SK-N-MC (cell line): Measurements from ENCODE around the gene UTP15.

Experiments
- DNase-seq: peaks from one replicate; pipeline ENCODE4 v3.0.0-alpha.2; 2011; ENCODE audit warnings: low read depth, low spot score
- H3K27ac ChIP-seq: fragments of 200-600 bp; sonication (generic); 2 replicates; pipeline ENCODE4 v1.5.1; 2016; ENCODE audit warnings: mixed run types
- H3K36me3 ChIP-seq: fragments of 200-600 bp; sonication (generic); 2 replicates; pipeline ENCODE4 v1.6.1; 2017; ENCODE audit warnings: antibody characterized with exemption, low read length, mixed read lengths; ENCODE audit not compliant: insufficient read depth
- H3K4me3 ChIP-seq: fragments of 200-600 bp; sonication (generic); 2 replicates; pipeline ENCODE4 v1.5.1; 2016
- H3K9ac ChIP-seq: fragments of 200-600 bp; sonication (generic); 2 replicates; pipeline ENCODE4 v1.8.0; 2017; ENCODE audit warnings: mixed run types, mixed read lengths; ENCODE audit not compliant: insufficient read length
- H3K9me3 ChIP-seq: fragments of 200-600 bp; sonication (generic); 2 replicates; pipeline ENCODE4 v1.6.1; 2017; ENCODE audit warnings: low read depth, mild to moderate bottlenecking, antibody characterized with exemption, low read length, moderate library complexity, mixed read lengths
- EZH2 ChIP-seq: fragments of 200-600 bp; sonication (generic); IDR thresholded peaks from one replicate; pipeline ENCODE4 v1.6.1; 2017; ENCODE audit warnings: antibody characterized with exemption
- FOXP2 ChIP-seq: optimal IDR thresholded peaks from 2 replicates; pipeline ENCODE3; 2011; ENCODE audit warnings: mild to moderate bottlenecking, moderate library complexity; ENCODE audit not compliant: insufficient read depth; ENCODE audit errors: extremely low read length, control extremely low read depth
- POLR2AphosphoS5 ChIP-seq: IDR thresholded peaks from 2 replicates; pipeline ENCODE4 v1.6.1; 2012; ENCODE audit warnings: mild to moderate bottlenecking, low read depth, low read length, borderline replicate concordance

UTP15 gene

GRCh38 chr5:73565139-73565968 is at the start of gene UTP15, which contains the start of gene ANKRA2:
Gene UTP15, plus strand, starts transcription at chr5:73565743. Its CDS starts 1,602 bp downstream, at chr5:73567345.
Gene ANKRA2, minus strand, starts transcription at chr5:73565639. Its CDS starts 2,758 bp downstream, at chr5:73562881.
- Histone ChIP-seq H3K9ac (peak within 1 kb of the TSS; percentile 91), H3K4me3 (peak within 1 kb of the TSS; percentile 91), H3K9me3 (no peaks in the 10 kb centered on the region), H3K36me3 (peaks cover 18% of the 10 kb centered on the region), H3K27ac (peak within 1 kb of the TSS; percentile 49; the same call in 1 of the 2 replicates)
- peak; percentile 88 for DNase-seq
- peak; percentile 90 for TF ChIP-seq POLR2AphosphoS5
- TF ChIP-seq FOXP2 = no peak

GRCh38 chr5:73519531-73520283 is 45.8 kb upstream of the UTP15 start:
- TF ChIP-seq EZH2 (no peak), FOXP2 (no peak), POLR2AphosphoS5 (no peak)
- H3K9ac ChIP-seq = no peak overlapping the region
- H3K9me3 ChIP-seq = no peaks in the 10 kb centered on the region
- H3K27ac ChIP-seq = no peak overlapping the region
- peak overlapping the region; percentile 46 for H3K4me3 ChIP-seq
- peak; percentile 66 for DNase-seq
- no peaks in the 10 kb centered on the region for H3K36me3 ChIP-seq

- Histone ChIP-seq H3K4me3 (no peak overlapping the region), H3K27ac (no peak overlapping the region), H3K9me3 (no peaks in the 10 kb centered on the region), H3K9ac (no peak overlapping the region), H3K36me3 (no peaks in the 10 kb centered on the region)
- TF ChIP-seq EZH2 (no peak), FOXP2 (no peak), POLR2AphosphoS5 (no peak)
- DNase-seq = no peak
These were observed 42.6 kb upstream of the UTP15 start for GRCh38 chr5:73522989-73523388.

GRCh38 chr5:73523861-73524260 is 41.7 kb upstream of the UTP15 start:
- H3K4me3 ChIP-seq = no peak overlapping the region
- no peak for DNase-seq
- no peaks in the 10 kb centered on the region for H3K36me3 ChIP-seq
- H3K9ac ChIP-seq = no peak overlapping the region
- no peak overlapping the region for H3K27ac ChIP-seq
- TF ChIP-seq FOXP2 (no peak), POLR2AphosphoS5 (no peak), EZH2 (no peak)
- H3K9me3 ChIP-seq = no peaks in the 10 kb centered on the region

- TF ChIP-seq FOXP2 (no peak), EZH2 (no peak), POLR2AphosphoS5 (no peak)
- no peaks in the 10 kb centered on the region for H3K36me3 ChIP-seq
- DNase-seq = no peak
- H3K9me3 ChIP-seq = no peaks in the 10 kb centered on the region
- H3K27ac ChIP-seq = no peak overlapping the region
- no peak overlapping the region for H3K4me3 ChIP-seq
- H3K9ac ChIP-seq = no peak overlapping the region
These were observed 39.8 kb upstream of the UTP15 start for GRCh38 chr5:73525606-73526203.

GRCh38 chr5:73528248-73528647 is 37.3 kb upstream of the UTP15 start:
- Histone ChIP-seq H3K27ac (no peak overlapping the region), H3K9me3 (no peaks in the 10 kb centered on the region), H3K36me3 (no peaks in the 10 kb centered on the region), H3K9ac (no peak overlapping the region), H3K4me3 (no peak overlapping the region)
- TF ChIP-seq POLR2AphosphoS5 (no peak), FOXP2 (no peak), EZH2 (no peak)
- no peak for DNase-seq

- H3K9ac ChIP-seq = no peak overlapping the region
- H3K27ac ChIP-seq = no peak overlapping the region
- no peaks in the 10 kb centered on the region for H3K9me3 ChIP-seq
- H3K36me3 ChIP-seq = no peaks in the 10 kb centered on the region
- no peak overlapping the region for H3K4me3 ChIP-seq
- no peak for DNase-seq
- TF ChIP-seq FOXP2 = no peak
- no peak for TF ChIP-seq EZH2
- TF ChIP-seq POLR2AphosphoS5 = no peak
These were observed 36.5 kb upstream of the UTP15 start for GRCh38 chr5:73529081-73529480.

GRCh38 chr5:73531356-73531755 is 34.2 kb upstream of the UTP15 start:
- Histone ChIP-seq H3K36me3 (no peaks in the 10 kb centered on the region), H3K4me3 (no peak overlapping the region), H3K9ac (no peak overlapping the region), H3K27ac (no peak overlapping the region), H3K9me3 (no peaks in the 10 kb centered on the region)
- DNase-seq = no peak
- no peak for TF ChIP-seq FOXP2
- TF ChIP-seq POLR2AphosphoS5 = no peak
- no peak for TF ChIP-seq EZH2
